DMS79 treated with DMSO at 0.1 percent for 48 hours (cell line): ENCODE results near the gene MACROD2.

Experiments
- DNase-seq: peaks from one replicate; lab custom pipeline; 2025; lab: John Stamatoyannopoulos, UW

Gene MACROD2

DNA sequence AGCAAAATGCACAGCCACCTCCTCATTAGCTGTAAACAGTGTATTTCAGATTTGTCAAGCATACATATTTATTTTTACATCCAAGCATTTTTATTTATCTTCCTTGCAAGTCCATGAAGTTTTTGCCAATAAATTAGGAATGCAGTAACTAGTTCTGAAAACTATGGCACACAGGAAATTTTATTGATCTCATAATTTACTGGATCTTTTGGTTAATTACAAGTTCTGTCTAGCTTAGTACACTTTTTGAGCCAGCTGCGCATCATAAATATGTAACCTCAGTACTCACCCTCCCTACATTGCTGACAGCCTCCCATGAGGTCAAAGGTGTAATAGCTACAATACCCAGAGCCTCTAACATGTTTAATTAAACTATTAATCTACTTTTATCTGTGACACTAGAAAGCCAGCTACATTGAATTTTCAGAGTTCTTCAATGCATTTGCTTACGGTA lies 1679.8 kb downstream of the MACROD2 start:
- DNase-seq, result no peak

DNA sequence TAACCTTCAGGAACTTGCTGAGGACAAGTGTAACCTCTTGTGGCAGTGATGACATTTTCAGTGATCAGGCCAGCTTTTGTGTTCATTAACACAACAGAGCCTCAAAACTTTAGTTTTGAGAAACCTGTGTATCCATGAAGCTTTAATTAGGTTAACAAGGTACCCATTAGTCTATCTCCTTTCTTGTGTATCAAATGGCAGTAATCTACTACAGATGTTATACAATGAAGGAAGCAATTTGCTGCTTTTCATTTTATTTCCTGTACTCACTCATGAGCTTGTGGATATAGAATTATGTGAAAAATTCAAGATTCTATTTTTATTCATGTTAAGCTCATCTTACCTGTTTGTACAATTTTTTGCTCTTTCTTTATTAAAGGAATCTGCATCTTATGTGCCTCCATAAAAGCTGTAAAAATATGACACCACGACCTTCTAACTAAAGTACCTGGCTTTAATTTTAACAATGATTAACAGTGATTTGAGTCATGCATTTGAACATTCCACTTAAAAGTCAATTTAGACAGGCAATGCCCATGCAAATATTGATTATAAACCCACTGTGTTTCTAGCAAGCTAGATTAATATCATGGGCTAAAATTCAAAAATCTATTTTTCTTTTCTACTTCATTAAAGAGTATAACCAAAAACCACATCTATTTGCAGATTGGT lies 1680.6 kb downstream of the MACROD2 start:
- DNase-seq, result no peak

DNA sequence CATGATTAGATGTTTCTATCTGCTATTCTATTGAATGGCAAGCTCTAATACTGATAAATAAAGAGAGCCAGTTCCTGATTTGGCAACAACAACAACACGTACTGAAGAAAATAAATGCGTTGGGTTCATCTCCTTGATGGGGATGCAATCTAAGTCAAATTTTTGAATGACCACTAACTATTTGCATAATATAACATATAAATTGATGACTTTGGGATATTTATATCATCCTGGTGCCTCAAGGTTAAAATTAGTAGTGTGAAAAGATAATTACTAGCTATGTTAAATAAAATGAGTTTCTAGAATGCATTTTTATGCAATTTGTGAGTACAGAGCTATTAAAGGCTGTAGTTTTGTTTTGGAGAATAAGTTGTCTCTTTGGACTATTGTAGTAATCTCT lies 1681.5 kb downstream of the MACROD2 start:
- no peak for DNase-seq

DNA sequence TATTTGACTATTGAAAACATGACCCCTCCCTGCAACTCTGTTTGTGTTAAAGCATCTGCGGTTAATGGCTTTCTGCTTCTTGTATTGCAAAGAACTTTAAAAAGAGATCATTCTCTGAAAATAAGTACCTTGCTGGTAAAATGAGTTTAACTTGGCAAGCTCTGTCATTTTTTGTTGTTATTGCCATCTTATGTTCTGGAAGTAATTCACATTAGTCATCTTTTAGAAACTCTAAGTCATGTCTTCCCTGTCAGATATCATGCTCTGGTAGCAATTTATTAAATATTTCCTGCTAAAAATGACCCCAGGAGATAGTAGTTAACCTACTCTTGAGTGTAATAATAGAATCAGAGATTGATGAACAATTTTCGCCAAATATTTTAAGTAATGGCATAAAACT lies 1687.4 kb downstream of the MACROD2 start:
- DNase-seq, result no peak

DNA sequence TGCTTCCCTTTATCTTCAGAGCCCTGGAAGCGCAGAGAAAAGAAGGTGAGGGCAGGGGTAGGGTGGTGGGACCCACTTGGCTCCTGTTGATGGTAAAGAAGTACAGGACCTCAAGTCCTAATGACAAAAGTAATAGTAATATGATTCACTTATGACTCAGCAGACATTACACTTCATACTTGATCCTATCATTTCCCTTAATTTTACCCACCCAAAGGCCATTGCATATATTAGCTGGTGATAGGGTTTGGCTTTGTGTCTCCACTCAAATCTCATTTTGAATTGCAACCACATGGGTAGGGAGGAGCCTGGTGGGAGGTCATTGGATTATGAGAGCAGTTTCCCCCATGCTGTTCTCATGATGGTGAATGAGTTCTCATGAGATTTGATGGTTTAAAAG lies 1697.3 kb downstream of the MACROD2 start:
- no peak for DNase-seq

DNA sequence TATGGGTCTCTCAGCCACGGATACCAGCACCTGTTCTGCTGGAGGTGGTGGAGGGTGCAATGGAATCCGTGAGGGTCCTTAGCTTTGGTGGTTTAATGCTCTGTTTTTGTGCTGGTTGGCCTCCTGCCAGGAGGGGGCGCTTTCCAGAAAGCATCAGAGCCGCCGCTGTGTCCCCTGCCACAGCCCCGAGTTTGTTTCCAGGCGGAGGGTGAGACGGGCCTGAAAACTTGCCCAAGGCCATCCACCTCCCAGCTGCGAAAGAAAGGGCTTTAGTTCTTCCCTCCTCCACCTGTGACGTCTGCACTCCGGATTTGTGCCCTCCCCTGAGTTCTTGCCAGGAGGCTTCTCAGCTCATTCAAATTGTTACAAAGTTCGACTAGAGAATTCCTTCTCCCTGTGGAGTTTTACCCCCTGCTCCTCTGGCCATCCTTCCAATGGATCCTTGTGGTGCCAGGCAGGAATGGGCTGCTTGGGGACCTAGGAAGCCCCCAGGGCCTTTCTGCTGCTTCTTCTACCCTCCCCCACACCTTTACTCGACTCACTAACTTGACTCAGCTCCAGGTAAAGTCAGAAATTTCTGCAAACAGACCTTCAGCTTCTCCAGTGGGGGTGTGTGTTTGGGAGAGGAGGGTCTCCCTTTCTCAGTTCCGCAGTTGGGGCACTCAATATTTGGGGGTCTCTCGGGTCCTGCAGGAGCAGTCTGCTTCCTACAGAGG lies 1704.3 kb downstream of the MACROD2 start:
- no peak for DNase-seq

DNA sequence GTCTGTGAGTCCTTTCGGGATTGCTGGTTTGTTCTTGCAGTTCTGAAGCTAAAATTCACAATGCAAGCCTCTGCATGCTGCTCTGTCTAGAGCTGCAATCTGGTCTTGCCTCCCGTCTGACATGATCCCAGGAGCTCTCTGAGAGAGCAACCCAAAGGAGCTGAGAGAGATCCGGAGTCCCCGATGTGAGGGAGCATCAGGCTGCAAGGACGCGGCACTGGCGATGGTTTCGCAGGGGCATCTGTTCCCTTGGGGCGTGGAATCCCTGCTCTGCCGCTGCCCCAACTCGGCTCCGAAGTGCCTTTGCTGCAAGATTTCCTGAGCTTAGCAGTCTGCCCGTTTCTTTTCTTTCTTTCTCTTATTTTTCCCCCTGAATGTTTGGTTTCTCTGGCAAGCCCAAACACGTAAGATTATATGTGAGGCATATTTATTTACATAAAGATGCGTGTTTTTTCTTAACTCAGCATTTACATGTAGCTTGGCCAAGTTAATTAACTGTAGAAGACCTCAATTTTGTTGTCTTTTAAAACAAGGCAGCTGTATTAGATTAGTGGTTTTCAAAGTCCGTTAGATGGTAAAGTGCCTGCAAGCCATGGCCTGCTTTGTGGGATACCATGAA lies 1704.9 kb downstream of the MACROD2 start:
- DNase-seq, result no peak

DNA sequence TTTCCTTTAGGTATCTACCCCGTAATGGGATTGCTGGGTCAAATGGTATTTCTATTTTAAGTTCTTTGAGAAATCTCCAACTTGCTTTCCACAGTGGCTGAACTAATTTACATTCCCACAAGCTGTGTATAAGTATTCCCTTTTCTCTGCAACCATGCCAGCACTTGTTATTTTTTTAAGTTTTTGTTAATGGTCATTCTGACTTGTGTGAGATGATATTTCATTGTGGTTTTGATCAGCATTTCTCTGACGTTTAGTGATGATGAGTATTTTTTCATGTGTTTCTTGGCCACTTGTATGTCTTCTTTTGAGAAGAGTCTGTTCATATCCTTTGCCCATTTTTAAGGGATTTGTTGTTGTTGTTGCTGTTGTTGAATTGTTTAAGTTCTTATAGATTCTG lies 1706.8 kb downstream of the MACROD2 start:
- DNase-seq, result no peak

DNA sequence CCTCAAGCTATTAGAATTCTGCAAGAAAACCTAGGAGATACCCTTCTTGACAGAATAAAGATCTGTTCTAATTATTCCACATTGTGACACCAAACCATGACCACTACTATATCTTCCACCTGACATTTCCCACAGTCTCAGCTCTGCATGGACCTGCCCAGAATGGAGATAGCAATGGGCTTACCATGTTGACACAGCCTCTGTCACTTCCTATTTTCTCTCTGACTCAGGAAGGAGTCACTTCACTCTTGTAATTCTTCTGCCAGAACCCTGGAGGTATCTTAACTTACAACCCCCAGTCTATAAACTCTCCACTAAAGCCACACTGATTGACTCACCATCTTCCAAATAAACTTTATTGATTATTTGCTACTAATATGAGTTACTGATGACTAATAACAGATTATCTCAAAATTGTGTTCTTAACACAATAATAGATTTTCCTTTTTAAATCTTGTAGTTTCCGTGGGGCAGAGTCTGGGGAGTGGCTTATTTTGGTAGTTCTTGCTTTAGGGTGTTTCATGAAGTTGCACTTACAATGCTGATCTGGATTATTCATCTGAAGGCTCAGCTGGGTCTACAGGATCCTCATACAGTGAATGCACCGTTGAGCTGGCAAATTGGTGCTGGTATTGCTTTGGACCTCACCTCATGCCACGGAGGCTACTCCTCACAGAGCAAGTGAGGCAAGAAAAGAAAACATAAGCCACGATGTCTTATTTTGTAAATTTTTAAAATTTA lies 1708.0 kb downstream of the MACROD2 start:
- DNase-seq, result no peak

DNA sequence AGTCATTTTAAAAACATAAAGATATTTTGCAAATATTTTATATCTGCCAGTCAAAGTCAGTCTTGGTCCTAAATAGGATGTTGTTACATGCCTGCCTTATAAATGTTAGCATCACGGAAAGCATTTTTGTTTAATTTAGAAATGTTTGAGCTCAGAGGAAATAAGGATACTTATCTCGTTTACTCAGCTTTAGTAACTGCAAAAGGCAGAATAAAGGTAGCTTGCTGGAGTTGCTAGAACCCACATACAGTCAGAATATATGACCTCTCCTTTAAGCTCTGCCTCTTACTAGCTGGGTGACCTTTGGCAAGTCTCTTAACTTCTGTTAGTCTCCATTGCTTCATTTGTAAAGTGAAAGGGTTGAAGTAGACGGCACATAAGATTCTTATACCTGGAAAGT lies 1710.7 kb downstream of the MACROD2 start:
- no peak for DNase-seq

DNA sequence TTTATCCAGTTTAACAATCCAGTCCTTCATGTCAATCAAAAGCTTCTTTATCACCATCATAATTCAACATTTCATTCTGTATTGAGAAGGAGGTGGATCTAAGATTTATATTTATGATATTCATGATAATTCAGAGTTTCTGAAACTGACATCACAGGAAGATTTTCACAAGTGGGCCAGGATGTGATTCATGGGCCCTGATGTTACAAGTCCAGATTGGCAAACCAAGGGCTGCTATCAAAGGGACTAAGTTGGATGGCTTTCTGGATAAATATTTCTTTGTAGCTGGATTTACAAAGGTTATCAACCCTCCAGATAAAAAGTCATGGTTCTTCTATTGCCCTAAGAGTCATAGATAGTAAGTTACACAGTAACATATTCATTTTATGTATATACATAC lies 1711.4 kb downstream of the MACROD2 start:
- no peak for DNase-seq

DNA sequence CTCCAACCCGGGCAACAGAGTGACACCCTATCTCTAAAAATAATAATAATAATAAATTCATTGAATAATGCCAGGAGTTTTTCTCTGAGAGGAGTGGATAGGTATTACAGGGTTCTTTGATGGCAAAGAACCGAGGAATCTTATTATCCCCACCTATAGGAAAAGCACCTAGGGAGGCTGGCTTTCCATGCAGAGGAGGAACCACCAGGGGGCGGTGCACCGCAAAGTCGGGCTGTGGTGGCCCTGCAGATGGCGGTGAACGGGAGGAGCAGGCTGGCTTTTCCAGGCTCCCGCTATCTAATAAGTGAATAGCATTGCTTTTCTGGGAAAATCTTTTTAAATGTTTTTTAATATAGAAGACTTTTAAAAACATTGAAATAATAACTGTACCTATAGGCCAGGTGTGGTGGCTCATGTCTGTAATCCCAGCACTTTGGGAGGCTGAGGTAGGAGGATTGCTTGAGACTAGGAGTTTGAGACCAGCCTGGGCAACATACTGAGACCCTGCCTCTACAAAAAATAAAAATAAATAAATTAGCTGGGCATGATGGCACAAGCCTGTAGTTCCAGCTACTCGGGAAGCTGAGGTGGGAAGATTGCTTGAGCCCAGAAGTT lies 1713.8 kb downstream of the MACROD2 start:
- DNase-seq, result no peak

DNA sequence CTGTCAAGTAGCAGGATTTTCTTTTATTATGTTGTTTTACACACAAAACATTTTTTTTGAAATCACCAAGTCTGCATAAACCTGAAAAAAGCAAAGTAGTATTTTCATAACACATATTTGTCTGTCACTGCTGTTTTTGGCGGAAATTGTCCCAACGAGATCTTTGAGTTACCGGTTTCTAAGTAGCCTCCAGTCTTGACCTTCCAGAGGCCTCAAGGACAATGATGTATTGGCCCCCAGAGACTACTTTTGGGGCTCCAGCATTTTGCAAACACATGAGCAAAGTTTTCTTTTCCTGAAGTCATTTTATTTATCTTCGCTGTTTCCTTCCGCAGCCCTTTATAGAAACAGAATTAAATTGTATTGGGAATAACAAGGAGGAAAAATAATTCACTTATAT lies 1715.3 kb downstream of the MACROD2 start:
- DNase-seq, result no peak

DNA sequence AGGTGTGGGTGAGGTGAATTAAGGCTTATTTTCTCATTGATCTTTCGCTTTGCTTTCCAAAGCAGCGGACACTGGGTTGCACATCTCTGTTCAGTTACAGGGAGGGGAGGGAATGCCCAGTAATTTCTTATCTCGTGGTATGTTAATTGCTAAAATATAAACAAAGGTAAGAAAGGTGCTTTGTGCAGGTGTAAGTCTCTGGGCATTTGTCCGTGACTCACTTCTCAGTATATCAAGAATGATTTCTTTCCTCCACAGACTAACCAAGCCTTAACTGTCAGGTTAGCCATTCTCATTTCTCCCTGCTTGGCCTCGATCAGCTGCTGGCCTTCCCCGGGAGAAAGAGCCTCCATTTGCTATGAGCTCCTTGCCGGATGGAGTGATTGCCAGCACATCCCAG lies 1715.9 kb downstream of the MACROD2 start:
- DNase-seq, result no peak

DNA sequence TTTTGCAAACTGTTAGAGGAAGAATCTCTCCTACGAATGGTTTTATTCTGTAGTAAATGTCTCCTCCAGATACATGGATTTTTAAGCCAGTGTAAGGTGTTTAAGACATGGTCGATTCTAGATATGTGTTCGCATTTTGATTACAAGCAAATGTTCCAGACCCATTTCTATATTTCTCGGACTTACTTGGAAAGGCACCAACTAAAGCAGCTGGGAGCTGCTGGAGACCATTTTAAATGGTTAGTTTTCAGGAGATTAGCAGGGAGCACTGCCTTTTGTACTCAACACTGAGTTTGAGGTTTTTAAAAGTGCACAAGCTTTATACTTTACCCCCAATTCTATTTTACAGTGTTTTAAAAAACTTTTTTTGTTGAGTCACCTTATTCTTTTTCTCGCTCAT lies 1720.9 kb downstream of the MACROD2 start:
- DNase-seq, result no peak

DNA sequence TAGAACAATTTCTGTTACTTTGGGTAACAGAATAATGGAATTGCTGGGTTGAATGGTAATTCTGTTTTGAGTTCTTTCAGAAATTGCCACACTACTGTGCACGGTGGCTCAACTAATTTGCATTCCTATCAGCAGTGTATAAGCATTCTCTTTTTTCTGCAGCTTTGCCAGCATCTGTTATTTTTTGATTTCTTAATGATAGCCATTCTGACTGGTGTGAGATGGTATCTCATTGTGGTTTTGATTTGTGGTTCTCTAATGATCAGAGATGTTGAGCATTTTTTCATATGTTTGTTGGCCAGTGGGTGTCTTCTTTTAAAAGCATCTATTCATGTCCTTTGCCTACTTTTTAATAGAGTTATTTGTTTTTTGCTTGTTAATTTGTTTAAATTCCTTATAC lies 1731.1 kb downstream of the MACROD2 start:
- no peak for DNase-seq

DNA sequence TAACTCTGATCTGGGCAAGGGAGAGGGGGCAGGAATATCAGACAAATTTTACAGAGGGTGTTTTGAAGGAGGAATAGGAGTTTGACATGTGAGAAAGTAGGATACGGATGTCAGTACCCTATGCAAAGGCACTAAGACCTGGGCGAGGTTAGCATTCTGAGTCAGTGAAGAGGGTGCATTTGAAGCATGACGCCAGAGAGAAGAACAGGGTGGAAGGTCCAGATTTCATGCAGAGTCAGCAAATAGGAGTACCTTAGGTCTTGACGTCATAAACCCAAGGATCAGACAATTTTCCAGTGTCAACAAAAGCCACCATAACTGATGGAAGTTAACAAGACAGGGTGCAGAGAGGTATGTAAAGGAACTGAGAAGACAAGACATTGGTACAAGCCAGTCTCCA lies 1738.7 kb downstream of the MACROD2 start:
- no peak for DNase-seq

DNA sequence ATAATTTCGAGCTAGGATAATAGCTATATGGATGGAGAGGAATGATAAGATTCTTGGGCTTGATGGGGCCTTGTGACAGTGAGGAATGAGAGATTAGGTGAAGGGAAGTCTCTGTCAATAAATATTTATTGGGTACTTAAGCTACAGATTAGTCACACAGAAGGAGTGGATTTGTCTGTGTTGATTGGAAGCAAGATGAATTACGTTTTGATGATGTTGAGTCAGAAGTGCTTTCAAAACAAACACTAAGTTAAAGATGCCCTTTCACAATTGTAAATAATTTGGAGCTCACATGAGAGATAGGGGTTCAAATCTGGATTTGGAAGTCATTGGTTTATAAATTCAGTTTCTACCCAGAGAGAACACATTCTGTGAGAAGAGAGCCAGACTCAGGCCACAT lies 1743.7 kb downstream of the MACROD2 start:
- no peak for DNase-seq

DNA sequence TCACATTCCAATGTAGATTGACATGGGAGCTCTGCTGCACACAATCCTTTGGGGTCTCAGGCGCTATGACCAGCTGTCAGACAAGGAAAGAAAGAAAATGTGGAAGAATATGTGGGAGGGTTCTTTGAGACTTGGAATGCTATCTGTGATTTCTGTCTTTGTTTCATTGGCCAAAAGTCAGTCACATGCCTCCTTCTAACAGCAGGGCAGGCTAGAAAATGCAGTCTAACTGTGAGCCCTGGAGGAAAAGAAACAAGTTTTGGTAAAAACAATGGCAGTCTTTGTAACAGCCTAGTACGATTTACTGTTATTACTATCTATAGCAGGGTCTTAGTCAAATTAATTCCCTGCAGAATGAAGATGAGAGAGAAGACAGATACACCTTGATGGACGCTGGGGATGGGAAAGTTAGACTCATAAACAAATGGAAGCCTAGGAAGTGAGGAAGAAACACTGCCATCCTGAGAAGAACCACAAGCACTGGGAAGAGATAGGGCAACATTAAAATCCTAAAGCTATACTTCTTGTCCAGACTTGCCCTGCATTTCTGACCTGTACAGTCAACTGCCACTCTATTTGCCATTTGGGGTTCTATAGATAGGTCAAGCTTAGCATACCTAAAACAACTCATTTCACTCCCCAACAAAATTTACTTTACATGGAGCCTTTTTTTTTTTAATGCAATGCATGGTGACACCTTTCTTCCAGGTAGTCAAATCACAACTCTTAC lies 1744.9 kb downstream of the MACROD2 start:
- DNase-seq, result no peak

DNA sequence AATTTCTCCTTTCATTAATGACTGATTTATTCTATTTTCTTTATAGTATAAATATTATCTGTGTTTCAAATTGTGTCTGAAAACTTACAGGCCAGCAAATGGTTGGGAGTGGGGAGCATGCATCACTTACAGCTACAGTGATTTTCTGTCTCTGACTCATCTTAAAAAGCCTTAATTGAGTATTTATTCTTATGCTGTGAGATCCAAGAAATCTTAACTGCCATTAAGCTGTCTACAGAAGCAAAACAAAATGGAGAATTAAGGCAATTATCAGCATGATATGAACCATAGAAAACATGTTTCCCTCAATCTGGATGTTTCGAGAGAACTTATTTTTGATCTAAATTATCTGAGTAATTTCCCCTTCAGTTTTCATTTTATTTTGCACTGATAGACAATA lies 1746.8 kb downstream of the MACROD2 start:
- no peak for DNase-seq

DNA sequence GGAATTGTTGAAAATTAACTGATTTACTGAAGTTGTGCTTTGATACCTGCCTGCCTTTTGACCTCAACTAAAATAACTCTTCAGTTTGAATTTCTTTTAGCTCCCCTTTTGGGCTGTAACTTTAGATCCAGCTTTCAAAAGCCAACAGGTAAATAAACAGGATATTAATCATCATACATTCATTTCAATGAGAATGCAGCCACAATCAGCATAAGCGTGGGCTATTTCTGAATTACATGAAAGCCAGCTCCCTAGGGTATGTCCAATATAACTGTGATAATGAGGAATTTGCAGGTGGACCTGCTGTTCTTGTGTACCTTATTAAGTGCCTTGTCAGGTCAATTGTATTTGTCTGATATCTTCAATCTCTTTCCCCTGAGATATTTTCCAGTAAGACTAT lies 1747.3 kb downstream of the MACROD2 start:
- DNase-seq, result no peak
